ENCODE measurements around the gene SPSB3. TPM values are rescaled to one million over a fixed set of nuclear protein-coding genes. Genes with fewer than 3 reads are reported as not detected.

The SPSB3 gene
- total RNA-seq, result 10 to 100 TPM; 28.0 to 28.1 TPM
- 56.0 TPM for polyA plus RNA-seq (2013, experiment 1 of 2)
- 48.7 TPM for polyA plus RNA-seq (2013, experiment 2 of 2)
- long read RNA-seq, experiment 1, partial matches to known transcripts, result 4 of 19 reads
- long read RNA-seq, experiment 1, other reads (novel, unspliced or antisense), result 4 of 19 reads
- long read RNA-seq, experiment 2, transcript SPSB3-209 (6 exons, 1,628 nt), result minor isoform, 18 of 97 reads
- long read RNA-seq, experiment 2, transcript SPSB3-208 (7 exons, 1,784 nt), result major isoform, 40 of 97 reads
- long read RNA-seq, experiment 2, partial matches to known transcripts, result 8 of 97 reads
- long read RNA-seq, experiment 2, other reads (novel, unspliced or antisense), result 19 of 97 reads
- long read RNA-seq, experiment 3, transcript SPSB3-201 (6 exons, 1,449 nt), result minor isoform, 7 of 179 reads
- long read RNA-seq, experiment 3, transcript SPSB3-202 (5 exons, 1,509 nt), result minor isoform, 7 of 179 reads
- long read RNA-seq, experiment 3, transcript SPSB3-209 (6 exons, 1,628 nt), result minor isoform, 54 of 179 reads
- long read RNA-seq, experiment 3, transcript SPSB3-208 (7 exons, 1,784 nt), result major isoform, 81 of 179 reads
- long read RNA-seq, experiment 3, partial matches to known transcripts, result 1 of 179 reads
- long read RNA-seq, experiment 3, other reads (novel, unspliced or antisense), result 19 of 179 reads
- long read RNA-seq, experiment 4, transcript SPSB3-208 (7 exons, 1,784 nt), result major isoform, 64 of 86 reads
- long read RNA-seq, experiment 4, transcript SPSB3-209 (6 exons, 1,628 nt), result minor isoform, 14 of 86 reads
- long read RNA-seq, experiment 4, partial matches to known transcripts, result 0 of 86 reads
- long read RNA-seq, experiment 4, other reads (novel, unspliced or antisense), result 5 of 86 reads

- peaks cover 24% of the 10 kb centered on the region for H3K36me3 ChIP-seq (ENCODE audit: control insufficient read depth, insufficient read depth, low read length)
- DNase-seq, result peak; percentile 100
- H3K27ac ChIP-seq (ENCODE audit: low read depth, low read length), result peak within 1 kb of the TSS; percentile 91
- H3K4me1 Mint-ChIP-seq, result peaks cover 10% of the 10 kb centered on the region
- H3K27me3 Mint-ChIP-seq (ENCODE audit: insufficient read depth), result no peaks in the 10 kb centered on the region
- WGBS, 2 experiments (ENCODE audit: insufficient coverage in 1 of 2, insufficient read length in 1 of 2), result 0% methylated on average over 49 to 102 of the region's 102 CpGs
- H3K4me3 Mint-ChIP-seq, result peak within 1 kb of the TSS; percentile 85
- peak within 1 kb of the TSS; percentile 94 for H3K27ac Mint-ChIP-seq
- H3K9ac ChIP-seq (ENCODE audit: extremely low read depth, low read length, poor library complexity, severe bottlenecking), result peak within 1 kb of the TSS; percentile 73
- TF ChIP-seq CTCF (conservative IDR thresholded peaks at IDR 0.05), result no peak
- no peaks in the 10 kb centered on the region for H3K9me3 ChIP-seq (ENCODE audit: control insufficient read depth, low read length)
- peaks cover 15% of the 10 kb centered on the region for H3K36me3 Mint-ChIP-seq (ENCODE audit: low read depth)
- H3K9me3 Mint-ChIP-seq, result no peaks in the 10 kb centered on the region
- H3K27me3 ChIP-seq (ENCODE audit: control insufficient read depth, insufficient read depth, low read length, poor library complexity, severe bottlenecking), result no peaks in the 10 kb centered on the region
- peak within 1 kb of the TSS; percentile 96 for H3K4me3 ChIP-seq (ENCODE audit: low read length)
- peaks cover 8% of the 10 kb centered on the region for H3K4me1 ChIP-seq (ENCODE audit: control insufficient read depth, insufficient read depth, low read length)
These were observed at the start of gene SPSB3, which contains the start of gene NUBP2 for GRCh38 chr16:1782408-1783264. TSS of gene SPSB3 (minus strand) at chr16:1782571. CDS start at chr16:1781483, 1,088 bp downstream. TSS of gene NUBP2 (plus strand) at chr16:1782960. CDS start at chr16:1783021, 61 bp downstream.

- Mint-ChIP-seq H3K4me1 (peaks cover 17% of the 10 kb centered on the region), H3K27ac (no peak overlapping the region), H3K27me3 (ENCODE audit: insufficient read depth) (peaks cover 1% of the 10 kb centered on the region), H3K36me3 (ENCODE audit: low read depth) (peaks cover 6% of the 10 kb centered on the region), H3K4me3 (no peak overlapping the region), H3K9me3 (no peaks in the 10 kb centered on the region)
- Histone ChIP-seq H3K9me3 (ENCODE audit: control insufficient read depth, low read length) (no peaks in the 10 kb centered on the region), H3K9ac (ENCODE audit: extremely low read depth, low read length, poor library complexity, severe bottlenecking) (no peak overlapping the region), H3K36me3 (ENCODE audit: control insufficient read depth, insufficient read depth, low read length) (peaks cover 5% of the 10 kb centered on the region), H3K4me3 (ENCODE audit: low read length) (no peak overlapping the region), H3K4me1 (ENCODE audit: control insufficient read depth, insufficient read depth, low read length) (no peaks in the 10 kb centered on the region), H3K27me3 (ENCODE audit: control insufficient read depth, insufficient read depth, low read length, poor library complexity, severe bottlenecking) (no peaks in the 10 kb centered on the region), H3K27ac (ENCODE audit: low read depth, low read length) (no peak overlapping the region)
- WGBS, 2 experiments (ENCODE audit: insufficient coverage in 1 of 2, insufficient read length in 1 of 2), result 94% methylated on average over 14 to 19 of the region's 19 CpGs
- TF ChIP-seq CTCF (conservative IDR thresholded peaks at IDR 0.05), result no peak
- DNase-seq, result no peak
These were observed 49.1 kb upstream of the SPSB3 start for GRCh38 chr16:1831186-1832075.

Measured in endodermal cell (in vitro differentiated cells).